Amniotic stem cell (primary cell): Measurements from ENCODE around the gene ULK1.
"Not testable (repeated sequence)": the region's sequence is repeated elsewhere in the genome, so short reads cannot be mapped to it uniquely, and the experiment has no call there.

ENCODE experiments used
- DNase-seq: peaks from one replicate; lab custom pipeline; 2025; lab: John Stamatoyannopoulos, UW

The ULK1 gene

DNA sequence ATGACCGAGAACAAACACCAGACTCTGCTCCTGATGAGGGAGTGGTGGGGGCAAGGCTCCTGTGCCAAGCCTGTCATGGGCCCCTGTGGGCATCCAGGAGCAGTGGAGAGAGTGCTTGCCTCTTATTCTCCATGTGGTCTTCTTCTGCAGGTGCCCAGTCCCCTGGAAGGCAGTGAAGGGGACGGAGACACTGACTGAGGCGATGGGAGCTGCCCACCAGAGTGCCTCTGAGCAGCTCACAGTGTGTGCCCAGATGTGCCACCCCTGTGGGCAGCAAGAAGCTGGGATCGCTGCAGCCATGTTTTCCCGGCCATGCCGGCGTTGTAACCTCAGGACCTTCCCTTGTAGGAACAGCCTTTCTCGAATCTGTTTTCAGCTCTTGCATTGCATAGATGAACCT, 49.0 kb downstream of the ULK1 start:
- DNase-seq, result no peak

DNA sequence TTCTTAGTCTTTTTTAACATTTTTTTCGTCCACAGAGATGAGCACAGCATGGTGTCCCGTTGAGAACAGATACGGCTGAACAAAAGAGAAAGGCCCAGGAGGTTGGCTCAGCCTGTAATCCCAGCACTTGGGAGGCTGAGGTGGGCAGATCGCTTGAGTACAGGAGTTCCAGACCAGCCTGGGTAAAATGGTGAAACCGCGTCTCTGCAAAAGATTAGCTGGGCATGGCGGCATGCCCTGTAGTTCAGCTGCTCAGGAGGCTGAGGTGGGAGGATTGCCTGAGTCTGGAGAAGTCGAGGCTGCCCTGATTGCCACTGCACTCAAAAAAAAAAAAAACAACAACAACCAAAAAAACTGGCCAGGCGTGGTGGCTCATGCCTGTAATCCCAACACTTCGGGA, 49.5 kb downstream of the ULK1 start:
- DNase-seq, result no peak

DNA sequence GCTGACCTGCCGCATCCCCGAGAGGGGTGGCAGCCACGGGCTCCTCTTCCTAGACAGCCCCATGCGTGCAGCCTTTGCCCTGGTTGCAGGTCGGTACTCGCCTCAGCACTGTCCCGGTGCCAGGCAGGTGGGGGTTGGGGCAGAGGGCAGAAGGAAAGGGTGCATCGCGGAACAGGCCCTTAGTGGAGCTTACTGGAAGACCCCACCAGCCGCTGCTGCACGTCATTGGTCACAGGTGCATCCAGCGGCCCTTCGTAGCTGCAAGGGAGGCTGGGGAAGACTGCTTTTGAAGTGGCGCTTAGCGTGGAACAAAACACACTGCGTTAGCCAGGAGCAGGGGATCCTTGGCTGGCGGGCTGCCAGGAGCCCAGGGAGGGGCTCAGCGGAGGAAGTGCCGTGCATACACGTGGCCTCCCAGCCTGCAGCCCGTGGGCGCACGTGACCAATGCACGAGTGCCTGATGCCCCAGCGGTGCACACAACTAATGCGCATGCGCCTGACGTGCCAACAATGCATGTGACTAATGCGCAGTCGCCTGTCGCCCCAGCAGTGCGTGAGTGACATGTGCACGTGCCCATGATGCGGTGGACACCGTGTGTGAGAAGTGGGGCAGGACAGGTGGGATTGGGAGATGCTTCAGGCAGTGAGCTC, 50.3 kb downstream of the ULK1 start:
- DNase-seq, result no peak

DNA sequence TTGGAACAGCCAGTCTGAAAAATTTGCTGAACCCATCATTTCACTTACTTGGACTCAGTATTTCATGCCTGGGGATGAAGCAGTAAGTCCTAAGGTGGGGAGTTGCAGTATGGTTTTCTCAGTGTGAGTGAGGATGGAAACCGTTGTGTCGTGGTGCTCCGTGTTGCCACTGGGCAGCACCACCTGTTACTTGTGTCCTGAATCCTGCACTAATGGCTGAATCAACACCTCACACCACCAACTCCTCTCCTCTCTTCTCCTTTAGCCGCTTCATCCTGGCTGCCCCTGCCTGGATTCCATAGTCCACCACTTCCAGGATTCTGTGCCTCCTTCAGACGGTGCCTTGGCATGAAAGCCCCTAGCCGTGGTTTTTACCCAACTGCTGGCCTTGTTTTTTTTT, 52.3 kb downstream of the ULK1 start:
- DNase-seq, result no peak

DNA sequence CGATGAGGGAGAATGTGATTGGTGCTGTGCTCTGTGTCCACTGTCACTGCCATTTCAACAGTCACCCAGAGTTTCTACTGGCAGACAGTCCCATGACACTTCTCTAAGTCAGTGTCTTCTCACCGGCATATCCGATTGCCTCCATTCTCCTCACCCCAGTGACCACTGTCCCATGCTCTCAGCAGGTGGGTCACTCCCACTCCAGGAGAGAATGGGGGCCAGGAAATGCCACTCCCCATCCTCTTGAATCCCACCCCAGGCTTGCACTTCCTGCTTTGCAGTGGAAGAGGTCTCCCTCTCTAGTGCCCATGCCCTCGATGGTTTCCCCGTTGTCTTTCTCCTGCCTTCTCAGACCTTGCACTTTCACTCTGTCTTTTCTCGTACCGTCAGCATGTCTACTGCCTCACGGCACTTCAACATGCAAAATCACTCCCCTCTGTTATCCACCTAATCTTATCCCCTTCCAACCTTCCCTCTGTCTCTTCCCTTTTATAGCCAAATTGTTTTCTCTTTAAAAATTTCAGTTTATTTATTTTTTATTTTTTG, 53.1 kb downstream of the ULK1 start:
- DNase-seq, result no peak

DNA sequence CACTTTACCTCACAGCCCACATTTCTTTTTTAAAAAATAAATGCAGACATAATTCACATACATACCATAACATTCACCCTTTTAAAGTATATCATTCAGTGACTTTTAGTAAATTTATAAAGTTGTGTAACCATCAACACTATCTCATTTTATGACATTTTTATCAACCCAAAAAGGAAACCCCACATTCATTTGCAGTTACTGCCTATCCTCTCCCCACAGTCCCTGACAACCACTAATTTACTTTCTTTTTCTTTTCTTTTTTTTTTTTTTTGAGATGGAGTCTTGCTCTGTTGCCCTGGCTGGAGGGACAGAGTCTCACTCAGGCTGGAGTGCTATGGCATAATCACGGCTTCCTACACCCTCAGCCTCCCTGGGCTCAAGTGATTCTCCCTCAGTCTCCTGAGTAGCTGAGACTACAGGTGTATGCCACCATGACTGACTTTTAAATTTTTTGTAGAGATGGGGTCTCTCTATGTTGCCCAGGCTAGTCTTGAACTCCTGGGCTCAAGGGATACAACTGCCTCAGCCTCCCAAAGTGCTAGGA, 53.8 kb downstream of the ULK1 start:
- no peak for DNase-seq

DNA sequence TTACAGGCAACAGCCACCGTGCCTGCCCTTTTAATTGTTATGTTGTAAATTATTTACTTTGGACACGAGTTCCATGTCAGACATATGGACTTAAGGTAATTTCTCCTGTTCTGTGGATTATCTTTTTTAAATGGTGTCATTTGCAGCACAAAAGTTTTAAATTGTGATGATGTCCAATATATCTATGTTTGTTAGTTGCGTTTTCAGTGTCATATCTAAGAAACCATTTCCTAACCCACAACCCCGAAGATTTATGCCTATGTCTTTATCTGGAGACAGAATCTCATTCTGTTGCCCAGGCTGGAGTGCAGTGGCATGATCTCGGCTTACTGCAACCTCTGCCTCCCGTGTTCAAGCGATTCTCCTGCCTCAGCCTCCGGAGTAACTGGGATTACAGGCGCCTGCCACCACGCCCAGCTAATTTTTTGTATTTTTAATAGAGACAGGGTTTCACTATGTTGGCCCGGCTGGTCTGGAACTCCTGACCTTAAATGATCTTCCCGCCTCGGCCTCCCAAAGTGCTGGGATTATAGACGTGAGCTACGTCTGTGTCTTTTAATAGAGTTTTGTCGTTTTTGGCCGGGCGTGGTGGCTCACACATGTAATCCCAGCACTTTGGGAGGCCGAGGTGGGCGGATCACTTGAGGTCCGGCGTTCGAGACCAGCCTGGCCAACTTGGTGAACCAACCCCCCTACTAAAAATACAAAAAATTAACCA, 54.5 kb downstream of the ULK1 start:
- not testable (repeated sequence) for DNase-seq

DNA sequence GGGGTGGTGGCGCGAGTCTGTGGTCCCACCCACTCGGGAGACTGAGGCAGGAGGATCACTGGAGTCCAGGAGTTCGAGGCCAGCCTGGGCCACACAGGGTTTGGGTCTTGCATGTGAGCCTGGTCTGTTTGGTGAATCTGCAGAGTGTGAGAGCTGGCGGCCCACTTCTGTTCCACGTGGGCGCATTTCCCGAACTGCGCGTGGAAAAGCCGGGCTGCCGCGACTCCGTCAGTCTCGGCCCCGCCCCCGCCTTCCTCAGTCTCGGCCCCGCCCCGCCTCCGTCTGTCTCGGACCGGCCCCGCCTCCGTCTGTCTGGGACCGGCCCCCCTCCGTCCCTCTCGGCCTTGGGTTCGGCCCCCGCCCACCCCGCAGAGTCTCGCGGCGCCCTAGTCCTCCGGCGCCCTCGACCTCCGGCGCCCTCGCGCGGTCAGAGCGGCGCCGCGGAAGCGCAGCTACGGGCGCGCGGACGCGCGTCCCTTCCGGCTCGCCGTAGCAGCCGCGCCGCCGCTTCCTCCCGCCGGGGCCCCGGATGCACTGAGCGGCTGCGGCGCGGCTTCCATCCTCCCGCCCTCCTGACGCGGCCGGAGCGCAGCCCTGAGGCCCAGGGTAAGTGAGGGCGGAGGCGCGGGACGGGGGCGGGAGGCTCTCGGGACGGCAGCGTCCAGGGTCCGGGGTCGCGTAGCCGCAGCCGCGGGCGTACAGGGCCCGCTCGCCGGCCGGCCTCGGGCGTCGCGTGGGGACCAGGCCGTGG, 55.2 kb downstream of the ULK1 start, which contains the start of gene EP400:
Gene EP400, plus strand, starts transcription at position 512 of the 751 bp plus-strand sequence. CDS start 10,678 bp downstream, outside the sequence.
- DNase-seq, result peak; percentile 91

DNA sequence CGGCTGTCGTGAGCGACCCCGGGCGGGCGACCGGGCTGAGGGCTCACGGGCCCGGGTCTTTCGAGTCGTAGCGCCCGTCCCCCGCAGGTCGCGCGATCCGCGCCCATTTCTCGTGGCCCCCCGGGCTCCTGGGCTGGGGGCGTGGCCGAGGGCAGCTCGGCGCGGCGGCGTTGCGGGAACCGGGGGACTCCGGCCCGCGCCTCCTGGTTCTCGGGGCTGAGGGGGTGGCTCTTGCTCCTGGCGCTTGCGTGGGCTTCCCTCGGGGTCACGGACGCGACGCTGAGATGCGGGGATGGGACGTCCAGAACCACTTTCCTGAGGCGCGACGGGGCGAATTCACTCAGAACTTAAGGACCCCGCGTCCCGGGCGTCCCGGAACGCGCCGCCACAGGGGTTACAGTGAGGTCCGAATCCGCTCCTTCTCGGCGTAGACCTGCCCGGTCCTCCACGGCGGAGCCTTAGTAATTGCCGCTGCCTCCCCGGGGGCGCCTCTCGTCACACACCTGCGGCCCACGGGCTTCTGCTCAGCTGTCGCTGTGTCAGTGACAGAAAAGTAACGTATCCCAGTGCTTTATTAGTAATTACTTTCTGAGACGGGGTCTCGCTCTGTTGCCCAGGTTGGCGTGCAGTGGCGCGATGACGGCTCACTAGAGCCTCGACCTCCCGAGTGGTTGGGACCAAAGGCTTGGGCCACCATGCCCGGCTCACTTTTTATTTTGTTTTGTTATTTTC, 55.9 kb downstream of the ULK1 start:
- no peak for DNase-seq

DNA sequence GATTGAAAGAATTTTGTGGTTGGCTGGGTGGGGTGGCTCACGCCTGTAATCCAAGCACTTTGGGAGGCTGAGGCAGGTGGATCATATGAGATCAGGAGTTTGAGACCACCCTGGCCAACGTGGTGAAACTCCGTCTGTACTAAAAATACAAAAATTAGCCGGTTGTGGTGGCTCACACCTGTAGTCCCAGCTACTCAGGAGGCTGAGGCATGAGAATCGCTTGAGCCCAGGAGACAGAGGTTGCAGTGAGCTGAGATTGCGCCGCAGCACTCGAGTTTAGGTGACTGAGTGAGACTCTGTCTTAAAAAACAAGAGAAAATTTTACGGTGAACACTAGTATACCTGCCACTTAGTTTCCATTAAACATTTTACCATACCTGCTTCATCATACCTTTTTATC, 59.4 kb downstream of the ULK1 start:
- not testable (repeated sequence) for DNase-seq

DNA sequence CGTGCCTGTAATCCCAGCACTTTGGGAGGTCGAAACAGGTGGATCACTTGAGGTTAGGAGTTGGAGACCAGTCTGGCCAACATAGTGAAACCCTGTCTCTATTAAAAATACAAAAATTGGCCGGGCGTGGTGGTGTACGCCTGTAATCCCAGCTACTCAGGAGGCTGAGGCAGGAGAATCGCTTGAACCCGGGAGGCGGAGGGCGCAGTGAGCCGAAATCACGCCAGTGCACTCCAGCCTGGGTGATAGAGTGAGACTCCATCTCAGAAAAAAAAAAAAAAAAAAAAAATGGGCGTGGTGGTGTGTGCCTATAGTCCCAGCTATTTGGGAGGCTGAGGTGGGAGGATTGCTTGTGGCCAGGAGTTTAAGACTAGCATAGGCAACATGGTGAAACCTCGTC, 60.0 kb downstream of the ULK1 start:
- not testable (repeated sequence) for DNase-seq

DNA sequence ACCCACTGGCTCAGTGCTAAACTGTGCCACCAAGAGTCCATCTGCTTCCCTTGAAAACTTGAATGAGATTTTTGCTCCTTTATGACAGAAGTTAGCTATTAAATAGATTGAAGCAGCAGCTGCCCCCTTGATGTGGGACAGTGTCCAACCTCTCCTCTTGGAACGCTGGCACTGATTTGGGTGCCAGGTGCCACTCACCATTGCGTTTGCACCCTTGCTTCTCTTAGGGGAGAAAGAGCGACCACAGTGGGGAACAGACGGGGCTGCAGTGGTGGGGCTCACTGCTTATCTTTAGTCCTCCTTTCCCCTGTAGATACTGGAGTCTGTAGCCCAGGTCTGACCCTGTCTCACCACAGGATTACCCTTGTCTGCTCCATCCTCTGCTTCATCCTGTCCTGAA, 64.7 kb downstream of the ULK1 start:
- no peak for DNase-seq

DNA sequence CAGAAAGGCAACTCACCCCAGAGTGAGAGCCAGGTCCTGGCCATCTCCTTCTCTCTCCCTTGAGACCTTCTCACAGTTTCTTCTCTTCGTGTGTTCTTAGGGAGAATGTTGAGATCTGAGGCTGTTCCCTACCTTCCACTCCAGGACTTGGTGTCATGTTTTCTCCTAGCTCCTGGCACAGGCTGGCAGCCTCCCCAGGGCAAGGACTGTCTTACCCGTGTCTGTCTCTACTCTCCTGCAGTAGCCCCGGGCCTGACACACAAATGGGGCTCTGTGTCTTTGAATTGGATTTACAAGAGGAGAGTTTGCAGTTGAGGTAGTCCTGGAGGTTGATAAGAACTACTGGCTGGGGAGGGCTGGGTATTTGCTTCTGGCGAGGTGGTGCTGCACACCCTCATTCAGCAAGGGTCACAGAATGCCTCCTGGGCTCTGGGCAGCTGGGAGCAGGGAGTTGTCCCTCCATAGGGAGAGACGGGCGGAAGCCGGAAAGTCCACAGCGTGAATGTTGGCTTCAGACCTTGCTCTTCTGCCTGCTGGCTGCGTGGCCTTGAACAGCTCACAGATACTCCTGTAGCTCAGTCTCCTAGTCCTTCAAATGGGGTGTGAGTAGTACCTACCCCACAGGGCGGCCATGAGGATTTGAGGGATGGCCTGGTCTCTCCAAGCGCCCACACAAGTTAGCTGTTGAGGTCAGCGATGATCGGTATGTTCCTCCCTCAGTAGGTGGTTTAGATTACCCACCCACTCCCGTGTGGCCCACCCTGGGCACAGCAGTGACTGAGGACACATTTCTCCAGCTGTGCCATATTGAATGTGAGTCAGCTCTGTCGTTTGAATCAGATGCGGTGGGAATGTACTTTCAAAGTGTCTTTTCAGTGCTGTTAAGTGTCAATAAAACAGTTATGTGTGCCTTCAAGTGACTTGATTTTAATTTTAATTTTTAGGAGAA, 65.5 kb downstream of the ULK1 start:
- DNase-seq, result no peak

DNA sequence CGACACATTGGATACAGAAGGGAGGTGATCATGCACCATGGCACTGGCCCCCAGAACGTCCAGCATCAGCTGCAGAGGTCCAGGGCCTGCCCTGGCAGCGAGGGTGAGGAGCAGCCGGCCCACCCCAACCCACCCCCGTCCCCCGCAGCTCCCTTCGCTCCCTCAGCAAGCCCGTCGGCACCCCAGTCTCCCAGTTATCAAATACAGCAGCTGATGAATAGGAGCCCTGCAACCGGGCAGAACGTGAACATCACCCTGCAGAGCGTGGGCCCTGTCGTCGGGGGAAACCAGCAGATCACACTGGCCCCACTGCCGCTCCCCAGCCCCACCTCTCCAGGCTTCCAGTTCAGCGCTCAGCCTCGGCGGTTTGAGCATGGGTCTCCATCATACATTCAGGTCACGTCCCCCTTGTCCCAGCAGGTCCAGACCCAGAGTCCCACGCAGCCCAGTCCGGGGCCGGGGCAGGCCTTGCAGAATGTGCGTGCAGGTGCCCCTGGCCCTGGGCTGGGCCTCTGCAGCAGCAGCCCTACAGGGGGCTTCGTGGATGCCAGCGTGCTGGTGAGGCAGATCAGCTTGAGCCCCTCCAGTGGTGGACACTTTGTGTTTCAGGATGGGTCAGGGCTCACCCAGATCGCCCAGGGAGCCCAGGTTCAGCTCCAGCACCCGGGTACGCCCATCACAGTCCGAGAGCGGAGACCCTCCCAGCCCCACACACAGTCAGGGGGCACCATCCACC, 66.3 kb downstream of the ULK1 start:
- DNase-seq, result not testable (repeated sequence)

DNA sequence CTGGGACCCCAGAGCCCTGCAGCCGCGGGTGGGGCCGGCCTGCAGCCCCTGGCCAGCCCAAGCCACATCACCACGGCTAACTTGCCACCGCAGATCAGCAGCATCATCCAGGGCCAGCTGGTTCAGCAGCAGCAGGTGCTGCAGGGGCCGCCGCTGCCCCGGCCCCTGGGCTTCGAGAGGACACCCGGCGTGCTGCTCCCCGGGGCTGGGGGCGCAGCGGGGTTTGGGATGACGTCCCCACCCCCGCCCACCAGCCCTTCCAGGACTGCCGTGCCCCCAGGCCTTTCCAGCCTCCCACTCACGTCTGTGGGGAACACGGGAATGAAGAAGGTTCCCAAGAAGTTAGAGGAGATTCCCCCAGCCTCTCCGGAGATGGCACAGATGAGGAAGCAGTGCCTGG, 66.9 kb downstream of the ULK1 start:
- DNase-seq, result not testable (repeated sequence)

DNA sequence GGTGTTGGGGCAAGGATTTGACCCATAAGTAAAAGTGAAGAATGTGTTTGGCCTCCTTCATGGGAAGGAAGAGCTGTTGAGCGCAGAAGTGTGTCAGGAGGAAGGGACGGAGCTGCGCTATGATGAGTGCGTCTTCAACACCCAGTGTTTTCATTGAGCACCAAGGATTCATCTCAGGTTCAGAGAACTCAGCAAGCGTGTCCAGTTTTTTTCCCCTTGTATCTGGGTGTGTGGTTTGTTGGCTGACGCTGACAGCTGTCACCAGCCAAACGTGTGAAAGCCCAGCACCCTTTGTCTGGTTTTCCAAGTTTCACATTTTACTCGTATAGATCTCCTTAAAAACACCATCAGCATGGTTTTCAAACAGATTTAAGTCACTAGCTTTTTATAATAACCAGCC, 67.6 kb downstream of the ULK1 start:
- no peak for DNase-seq

DNA sequence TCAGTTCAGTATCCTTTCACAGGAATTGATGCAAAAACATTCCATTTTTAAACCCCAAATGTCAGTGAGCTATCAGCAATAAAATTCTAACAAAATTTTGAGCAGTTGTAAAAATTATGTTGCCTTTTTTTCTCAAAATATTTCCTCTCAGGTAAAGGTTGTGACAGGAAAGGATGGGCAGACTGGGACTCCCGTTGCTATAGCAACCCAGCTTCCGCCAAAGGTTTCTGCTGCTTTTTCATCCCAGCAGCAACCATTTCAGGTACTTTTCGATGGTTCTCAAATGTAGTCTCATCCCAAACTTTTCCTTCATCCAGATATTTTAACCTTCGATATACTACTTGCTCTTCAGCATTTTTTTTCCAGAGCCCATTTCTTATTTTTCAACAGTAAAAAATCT, 69.0 kb downstream of the ULK1 start:
- DNase-seq, result no peak

DNA sequence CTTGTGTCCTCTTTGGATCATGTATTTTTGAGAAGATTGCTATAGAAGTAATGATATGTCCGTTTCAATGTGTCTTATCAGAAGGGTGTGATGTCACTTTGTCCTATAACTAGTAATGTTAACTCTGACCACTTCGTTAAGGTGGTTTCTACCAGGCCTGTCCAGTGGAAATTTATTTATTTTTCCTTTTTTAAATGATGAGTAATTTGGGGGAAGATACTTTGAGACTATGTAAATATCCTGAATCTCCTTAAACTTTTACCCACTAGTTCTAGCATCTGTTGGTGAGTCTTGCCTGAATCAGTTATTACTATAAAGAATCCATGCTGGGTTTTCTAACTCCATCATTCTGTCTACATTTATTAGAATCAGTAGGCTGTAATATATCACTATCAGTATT, 70.7 kb downstream of the ULK1 start:
- no peak for DNase-seq

DNA sequence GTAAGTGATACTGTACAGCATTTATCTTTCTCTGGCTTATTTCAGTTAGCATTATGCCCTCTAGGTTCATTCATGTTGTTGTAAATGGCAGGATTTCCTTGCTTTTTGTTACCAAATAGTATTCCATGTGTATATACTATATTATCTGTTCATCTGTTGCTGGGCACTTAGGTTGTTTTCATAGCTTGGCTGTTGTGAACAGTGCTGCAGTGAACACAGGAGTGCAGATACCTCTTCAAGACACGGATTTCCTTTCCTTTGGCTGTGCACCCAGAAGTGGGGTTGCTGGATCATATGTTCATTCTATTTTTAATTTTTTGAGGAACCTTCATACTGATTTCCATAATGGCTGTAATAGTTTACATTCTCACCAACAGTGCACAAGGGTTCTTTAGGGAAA, 76.8 kb downstream of the ULK1 start:
- no peak for DNase-seq
